Activated T-helper 9 cell treated with anti-CD3 and anti-CD28 coated beads, Interleukin-2, amount 50 U/mL, for 16 hours (primary cell): Measurements from ENCODE around the gene C11orf86.
"Not testable (repeated sequence)": the region's sequence is repeated elsewhere in the genome, so short reads cannot be mapped to it uniquely, and the experiment has no call there.

Experiments used
- DNase-seq: peaks from one replicate; pipeline ENCODE4 v3.0.0-alpha.2; 2020; ENCODE audit warnings: low read depth

The C11orf86 gene

DNA sequence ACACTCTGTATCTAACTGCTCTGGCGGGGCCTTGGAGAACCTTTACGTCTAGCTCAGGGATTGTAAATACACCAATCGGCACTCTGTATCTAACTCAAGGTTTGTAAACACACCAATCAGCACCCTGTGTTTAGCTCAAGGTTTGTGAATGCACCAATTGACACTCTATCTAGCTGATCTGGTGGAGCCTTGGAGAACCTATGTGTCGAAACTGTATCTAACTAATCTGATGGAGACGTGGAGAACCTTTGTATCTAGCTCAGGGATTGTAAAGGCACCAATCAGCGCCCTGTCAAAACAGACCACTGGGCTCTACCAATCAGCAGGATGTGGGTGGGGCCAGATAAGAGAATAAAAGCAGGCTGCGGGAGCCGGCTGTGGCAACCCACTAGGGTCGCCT lies 14.3 kb downstream of the C11orf86 start:
- not testable (repeated sequence) for DNase-seq

DNA sequence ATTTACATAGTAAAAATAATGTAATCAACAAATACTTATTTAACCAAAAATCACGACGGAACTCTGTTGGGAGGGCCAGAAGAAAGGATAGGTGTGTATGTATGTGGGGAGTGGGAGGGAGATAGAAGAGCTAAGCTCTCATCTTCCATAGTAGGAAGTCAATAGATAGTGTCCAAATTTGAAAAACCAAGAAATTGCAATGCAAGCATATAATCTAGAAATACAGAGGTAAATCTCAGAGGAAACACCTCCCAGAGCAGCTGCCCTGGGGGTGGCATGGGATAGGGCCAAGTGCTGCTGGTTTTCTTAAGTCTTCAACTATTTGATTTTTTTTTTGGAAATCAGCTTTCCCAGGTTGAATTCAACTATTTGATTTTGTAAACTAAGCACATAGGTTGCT lies 16.9 kb downstream of the C11orf86 start:
- no peak for DNase-seq

DNA sequence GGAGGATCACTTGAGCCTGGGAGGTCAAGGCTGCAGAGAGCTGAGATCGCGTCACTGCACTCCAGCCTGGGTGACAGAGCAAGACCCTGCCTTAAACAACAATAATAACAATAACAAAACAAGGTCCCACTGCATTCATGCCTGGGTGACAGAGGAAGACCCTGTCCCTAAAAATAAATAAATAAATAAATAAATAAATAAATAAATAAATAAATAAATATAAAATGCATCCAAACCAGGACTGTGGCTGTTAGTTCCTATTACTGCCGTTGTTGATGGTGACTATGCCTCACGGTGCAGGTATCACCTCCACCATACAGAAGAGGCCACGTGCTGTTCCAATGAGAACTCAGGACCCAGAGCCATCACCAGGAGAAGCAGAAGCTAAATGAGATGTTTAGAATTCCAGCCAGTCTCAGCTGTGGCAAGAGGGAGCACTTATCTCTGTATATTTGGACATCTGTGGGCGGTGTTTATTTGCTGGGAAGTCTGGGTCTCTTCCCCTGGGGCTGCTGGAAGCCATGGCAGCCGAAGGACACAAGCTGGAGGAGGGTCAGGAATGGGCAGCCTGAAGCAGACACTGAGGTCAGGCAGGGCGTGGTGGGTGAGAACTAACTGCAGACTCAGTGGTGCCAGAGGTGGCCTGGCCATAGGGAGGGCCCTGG lies 21.6 kb downstream of the C11orf86 start:
- no peak for DNase-seq

DNA sequence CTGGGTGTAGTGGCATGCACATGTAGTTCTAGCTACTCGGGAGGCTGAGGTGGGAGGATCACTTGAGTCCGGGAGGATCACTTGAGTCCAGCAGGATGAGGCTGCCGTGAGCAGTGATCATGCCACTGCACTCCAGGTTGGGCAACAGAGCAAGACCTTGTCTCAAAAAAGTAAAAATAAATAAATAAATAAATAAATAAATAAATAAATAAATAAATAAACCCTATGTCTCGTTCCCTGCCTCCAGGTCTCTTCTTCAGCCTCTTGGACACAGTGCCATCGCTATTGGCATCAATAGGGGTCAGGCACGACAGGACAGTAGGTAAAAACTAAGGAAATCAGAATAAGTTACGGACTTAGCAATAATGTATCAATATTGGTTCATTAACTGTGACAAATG lies 24.5 kb downstream of the C11orf86 start:
- no peak for DNase-seq

DNA sequence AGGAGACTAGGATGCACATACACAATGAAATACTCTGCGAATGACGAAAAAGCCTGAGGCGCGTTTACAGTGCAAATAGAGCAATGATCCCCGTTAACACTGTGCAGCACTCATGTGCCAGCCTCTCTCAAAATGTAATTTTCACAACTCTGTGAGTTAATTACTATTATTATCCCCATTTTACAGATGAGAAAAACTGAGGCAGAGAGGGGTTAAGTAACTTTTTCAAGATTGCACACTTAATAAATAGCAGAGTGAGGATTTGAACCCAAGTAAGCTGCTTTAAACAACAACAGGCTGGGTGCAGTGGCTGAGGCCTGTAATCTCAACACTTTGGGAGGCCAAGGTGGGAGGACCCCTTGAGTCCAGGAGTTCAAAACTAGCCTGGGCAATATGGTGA lies 26.2 kb downstream of the C11orf86 start:
- DNase-seq: no peak

DNA sequence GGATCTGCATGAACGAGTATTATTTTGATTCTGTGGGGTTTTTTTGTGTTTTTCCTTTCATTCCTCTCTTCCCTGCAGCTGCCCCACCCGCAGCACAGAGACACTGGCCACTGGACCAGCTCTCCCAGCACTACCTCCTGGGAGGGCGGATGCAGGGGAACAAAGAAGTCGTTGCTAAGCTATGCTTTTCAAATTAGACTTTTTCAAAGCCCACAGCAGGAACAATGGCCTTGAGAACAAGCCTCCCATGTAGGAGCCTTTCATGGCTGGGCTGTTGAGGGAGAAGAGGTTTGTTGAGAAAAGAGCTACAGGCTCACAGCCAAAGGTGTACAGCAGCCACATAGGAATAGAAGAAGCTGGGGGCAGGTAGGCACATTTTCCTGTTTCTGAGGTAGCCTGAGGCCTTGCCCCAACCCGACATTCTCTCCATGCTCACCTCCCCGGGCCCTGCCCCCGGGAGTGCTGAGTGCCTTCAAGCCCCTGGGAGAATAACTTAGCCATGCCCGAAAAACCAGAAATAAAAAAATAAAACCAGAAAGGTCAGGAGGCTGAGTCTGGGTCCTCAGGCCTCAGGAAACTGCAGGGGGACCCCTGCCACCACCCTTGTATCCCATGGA lies 27.3 kb downstream of the C11orf86 start:
- DNase-seq: no peak

DNA sequence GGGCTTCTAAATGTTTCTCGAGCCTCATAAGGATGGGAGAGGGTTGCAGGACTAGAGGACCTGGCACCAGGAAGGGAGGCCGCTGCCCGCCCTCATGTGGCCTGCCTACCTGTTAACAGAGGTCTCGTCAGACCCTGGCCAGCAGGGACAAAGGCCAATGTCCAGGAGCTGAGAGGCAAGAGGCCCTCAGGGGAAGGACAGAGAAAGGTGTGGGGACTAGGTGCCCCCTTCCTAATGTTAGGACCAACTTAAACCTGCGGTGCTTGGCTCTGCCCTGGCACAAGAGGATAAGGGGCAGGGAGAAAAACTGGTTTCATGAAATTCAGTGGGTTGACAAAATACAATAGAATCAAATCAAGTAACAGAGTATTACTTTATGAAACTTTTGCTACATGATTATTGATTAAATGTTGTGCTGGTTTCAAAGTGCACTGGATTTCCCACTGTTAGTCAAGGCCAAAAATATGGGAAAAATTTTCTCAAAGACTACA lies 27.9 kb downstream of the C11orf86 start:
- DNase-seq: no peak

DNA sequence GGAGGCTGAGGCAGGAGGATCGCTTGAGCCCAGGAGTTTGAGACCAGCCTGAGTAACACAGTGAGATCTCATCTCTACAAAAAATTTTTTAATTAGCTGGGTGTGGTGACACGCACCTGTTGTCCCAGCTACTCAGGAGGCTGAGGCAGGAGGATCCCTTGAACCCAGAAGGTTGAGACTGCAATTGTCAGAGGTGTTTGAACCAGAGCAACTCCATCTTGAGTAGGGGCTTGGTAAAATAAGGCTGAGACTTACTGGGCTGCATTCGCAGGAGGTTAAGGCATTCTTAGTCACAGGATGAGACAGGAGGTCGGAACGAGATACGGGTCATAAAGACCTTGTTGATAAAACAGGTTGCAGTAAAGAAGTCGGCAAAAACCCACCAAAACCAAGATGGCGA lies 30.1 kb downstream of the C11orf86 start:
- DNase-seq: not testable (repeated sequence)

DNA sequence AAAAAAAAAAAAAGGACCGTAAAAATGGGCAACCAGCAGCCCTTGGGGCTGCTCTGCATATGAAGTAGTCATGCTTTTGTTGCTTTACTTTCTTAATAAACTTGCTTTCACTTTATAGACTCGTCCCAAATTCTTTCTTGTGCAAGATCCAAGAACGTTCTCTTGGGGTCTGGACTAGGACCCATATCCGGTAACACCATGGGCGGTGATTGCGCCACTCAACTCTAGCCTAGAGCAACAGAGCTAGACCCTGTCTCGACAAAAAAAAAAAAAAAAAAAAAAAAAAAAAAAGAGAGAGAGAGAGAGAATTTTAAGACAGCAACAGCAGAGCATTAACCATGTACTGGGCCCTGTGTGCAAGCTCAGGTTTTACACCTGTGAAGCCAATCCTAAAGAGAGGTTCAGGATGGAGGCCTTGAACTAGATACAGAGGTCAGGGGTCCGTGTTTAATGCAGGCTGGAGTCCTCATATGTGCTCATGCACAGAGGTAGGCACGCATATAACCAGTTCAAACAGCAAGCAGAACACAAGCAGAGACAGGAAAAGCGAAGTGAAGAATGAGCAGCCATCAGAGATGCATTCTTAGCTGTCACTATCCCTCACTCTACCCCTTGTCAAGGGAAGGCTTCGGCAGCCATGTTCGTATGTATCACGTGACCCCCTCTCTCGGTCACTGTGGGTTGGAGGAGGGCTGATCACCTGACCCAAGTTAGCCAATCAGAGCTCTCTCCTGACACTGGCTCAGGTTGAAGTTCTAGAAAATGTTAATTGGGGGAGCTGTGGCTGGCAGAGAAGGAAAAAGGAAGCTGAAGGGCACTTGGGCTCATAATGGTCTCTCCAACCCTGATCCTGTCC lies 31.2 kb downstream of the C11orf86 start:
- DNase-seq: no peak

DNA sequence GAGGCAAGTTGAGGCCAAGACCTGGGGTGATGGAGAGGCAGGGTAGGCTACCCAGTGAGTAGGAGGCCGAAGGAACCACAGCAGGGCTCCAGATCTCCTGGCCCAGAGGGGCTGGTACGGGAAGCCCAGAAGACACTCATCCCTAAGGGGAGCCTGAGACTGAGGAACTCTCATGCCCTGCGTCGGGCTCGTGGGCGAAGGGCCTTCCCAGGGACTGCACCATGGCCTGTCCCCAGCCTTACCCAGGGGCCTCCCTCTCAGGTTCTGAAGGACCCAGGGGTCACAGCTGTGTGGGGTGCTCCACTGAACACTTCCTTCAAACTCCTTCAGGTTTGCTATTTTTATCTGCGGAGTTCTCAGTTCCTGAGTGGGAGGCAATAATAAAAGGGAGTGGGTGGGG lies 32.0 kb downstream of the C11orf86 start:
- no peak for DNase-seq

DNA sequence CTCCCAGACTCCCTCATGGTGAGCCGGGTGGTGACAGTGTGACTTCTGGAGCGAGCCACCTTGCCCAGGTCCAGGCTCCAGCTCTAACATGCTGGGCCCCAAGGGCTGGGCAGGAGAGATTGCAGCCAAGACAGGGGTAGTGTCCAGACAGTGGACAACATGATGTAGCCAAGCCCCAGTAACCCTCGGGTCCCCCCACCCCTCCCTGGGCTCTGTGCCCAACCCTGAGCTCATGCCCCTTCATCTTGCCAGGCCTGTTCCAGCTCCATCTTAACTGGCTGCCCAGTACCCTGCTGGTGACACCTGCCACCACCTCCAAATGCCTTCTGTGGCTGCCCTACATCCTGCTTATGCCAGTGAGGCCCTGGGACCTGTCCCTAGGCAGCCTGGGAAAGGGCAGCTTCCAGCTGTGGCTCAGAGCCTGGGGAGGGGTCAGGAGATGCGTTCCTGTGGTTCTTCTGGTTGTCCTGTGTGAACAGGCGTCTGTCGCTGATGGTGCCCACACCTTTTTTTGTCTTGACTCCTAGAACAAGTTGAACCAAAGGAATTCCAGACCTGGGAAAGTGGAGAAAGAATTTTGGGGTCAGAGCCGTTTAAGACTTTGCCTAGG lies 35.3 kb downstream of the C11orf86 start:
- DNase-seq: no peak

DNA sequence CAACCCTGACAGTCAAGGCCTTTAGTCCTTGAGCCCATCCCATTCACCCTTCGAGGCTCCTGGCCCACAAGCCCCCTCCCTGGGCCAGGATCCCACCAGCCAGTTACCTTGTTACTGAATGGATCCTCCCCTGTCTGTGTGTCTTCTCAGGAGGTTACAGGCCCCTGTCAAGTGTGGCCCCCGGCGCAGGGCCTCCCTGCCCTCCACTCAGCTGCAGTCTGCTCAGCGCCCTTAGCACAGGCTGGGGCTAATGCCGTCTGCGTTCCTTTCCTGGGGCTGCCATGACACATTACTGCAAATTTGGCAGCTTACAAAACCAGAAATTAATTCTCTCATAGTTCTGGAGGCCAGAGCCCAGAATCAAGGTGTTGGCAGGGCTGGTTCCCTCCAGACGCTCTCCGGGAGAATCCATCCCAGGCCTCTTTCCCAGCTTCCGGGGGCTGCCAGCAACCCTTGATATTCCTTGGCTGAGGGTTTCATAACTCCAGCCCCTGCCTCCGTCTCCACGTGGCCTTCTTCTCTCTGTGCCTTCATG lies 38.5 kb downstream of the C11orf86 start:
- DNase-seq: no peak

DNA sequence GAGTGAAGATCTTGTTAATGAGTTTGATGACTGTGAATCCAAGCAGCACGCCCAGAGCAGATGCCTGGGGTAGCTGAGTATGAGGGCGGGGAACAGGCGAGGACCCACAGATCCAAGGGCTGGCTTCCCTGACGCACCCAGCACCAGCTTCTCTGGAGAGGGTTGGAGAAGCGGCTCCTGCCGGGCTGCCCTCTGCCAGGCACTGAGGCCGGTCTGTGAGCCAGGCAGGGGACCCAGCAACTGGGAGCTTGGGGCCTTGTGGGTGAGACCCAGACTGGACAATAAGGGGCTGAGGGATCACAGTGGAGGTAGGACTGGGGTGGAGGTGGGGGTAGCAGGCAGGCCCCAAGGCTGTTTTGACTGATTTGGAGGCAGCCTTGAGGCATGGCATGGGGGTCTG lies 39.2 kb downstream of the C11orf86 start:
- no peak for DNase-seq

DNA sequence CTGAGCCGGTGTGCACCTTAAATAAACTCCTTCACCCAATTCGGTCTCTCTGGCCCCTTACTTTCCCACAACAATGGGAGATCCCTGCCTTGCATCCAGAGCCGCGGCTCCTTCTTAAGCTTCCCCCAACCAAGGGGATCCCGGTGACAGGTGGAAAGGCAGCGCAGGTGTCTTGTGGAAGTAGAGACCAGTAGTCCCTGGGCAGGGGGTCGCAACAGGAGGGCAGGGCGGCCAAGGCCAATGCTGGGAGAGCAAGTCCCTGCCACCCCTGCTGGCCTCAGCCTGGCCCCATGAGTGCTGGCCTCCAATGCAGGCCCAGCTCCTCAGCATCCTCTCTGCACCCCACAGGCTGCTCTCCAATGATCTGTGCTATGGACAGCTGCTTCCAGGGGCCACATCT lies 39.9 kb downstream of the C11orf86 start:
- DNase-seq: no peak

DNA sequence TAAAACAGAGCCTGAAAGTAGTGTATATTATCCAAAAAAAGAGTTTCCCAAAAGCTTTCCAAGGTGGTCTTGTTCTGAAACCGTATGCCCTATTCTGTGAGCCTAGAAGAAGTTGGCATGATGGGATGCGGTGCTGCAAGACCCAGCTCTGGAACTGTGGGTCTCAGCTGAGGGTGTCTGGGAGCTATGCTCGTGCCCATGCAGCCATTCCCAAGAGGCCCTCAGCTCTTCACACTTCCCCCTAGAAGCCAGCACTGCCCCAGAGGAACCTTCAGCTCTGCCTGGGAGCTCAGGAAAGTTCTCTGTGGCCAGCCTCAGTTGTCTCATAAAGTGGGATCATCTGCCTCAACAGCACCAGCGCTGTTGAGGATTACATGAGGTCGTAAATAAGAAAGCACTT lies 41.4 kb downstream of the C11orf86 start:
- DNase-seq: no peak

DNA sequence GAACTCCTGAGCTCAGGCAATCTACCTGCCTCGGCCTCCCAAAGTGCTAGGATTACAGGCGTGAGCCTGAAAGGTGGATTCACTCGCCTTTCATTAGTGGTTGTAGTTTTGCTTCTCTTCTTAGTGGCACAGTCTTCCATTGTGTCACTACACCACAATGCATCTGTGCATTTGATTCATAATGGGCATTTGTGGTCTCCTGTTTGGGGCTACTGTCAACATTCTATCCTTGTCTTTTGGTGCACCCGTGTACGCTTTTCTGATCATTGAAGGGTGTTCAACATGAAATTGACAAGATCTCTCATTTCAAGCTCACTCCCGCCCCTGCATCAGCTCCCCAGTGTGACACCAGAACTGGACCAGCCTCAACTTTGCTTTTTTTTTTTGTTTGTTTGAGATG lies 45.8 kb downstream of the C11orf86 start:
- no peak for DNase-seq

DNA sequence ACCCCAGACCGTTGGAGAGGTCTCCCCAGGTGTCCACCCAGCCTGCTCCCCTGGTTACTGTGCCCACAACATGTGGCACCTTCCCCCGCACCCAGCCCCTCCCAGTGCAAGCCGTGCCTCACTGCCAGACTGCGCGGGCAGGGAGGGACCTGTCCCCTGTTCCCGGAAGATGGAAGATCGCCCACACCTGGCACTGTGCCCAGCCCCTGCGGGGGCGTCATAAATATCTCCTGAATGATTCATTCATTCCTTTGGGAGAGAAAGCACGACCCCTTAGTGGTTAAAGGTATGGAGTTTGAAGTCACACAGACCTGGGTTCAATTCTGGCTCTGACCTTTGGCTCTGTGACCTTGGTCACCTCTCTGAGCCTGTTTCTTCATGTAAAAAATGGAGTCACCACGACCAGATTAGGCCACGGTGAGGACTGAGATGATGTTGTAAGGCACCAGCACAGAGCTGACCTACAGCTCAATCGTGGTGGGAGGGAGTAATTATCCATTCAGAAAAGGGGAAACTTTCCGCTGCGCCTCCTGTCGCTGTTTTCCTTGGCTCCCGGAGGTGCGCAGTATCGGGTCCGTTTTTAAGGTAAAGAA lies 47.3 kb downstream of the C11orf86 start:
- DNase-seq: no peak

DNA sequence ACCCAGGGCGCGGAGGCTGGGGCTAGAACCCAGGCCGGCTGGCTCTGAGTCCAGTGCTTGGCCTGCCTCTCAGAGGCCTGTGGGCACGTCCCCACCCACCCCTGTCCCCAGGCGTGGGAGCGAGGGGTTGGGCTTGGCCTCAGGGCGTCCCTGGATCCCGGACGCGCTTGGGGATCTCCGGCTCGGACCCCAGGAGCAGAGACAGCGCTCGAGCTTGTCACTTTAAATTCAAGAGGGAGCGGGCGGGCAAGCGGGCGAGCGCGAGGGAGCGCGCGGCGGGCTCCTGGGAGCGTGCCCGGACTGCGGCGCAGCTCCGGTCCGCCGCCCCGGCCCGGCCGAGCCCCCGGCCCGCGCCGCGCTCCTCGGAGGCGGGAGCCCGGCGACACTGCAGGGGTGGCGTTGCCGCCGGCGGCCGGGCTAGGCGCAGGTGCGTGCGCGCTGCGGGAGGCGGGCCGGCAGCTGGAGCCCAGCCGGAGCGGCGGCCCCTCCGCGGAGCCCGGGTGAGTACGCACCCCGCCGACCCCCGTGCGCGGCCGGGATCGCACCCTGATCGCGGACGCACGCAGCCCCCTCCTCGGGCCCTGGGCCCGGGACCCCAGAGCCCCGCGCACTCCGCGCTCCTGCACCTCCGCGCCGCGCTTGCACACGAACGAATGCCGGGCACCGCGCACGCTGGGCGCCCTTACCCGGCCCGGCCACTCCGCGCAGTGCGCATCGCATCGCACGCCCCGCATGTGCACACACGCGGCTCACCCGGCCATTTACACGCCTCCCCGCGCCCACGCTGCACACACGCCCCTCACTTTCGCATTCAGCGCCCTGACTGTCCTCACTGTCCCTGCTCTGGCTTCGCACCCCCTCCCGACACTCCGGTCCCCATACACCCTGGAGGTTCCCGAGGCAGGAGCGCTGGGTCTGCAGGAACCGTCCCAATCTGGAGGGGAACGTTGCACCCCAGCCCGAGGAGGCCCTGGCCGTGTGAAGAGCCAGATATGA lies 48.2 kb downstream of the C11orf86 start, which contains the start of gene SYT12:
Gene SYT12, plus strand, starts transcription at position 174 of the 996 bp plus-strand sequence. CDS start 7,011 bp downstream, outside the sequence.
- DNase-seq: no peak

DNA sequence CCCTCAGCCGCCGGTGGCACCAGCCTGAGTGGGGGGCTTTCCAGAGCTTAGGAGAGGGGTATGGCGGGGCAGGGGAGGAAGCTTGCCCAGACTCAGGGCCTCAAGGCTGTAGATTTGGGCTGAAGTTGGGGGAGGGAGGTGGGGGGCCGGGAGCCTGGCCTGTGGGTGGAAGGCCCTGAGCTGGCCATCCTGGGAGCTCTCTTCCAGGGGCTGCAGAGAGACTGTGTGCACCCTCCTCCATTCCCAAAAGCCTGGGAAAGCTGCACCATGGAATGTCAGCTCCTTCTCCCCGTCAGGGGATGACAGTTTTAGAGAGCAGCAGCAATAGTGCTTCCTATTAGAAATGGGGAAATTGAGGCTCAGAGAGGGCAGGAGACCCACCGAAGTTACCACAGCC lies 48.9 kb downstream of the C11orf86 start:
- no peak for DNase-seq

DNA sequence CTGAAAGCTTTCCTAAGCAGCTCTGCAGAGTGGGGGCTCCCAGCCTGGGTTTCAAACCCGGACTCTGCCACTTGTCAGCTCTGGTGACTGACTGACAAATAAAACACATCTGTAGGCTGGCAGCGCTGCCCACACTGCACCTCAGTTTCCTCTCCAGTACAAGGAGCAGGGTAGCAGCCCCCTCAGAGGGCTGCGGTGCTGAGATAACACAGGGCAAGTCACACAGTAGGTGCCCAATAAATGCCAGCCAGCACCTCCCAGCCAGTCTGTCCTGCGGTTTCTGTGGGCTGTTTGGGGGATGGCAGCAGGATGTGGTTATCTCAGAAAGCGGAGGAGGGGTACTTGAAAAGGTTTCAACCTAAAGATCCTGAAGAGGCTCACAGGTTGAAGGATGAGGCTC lies 49.3 kb downstream of the C11orf86 start:
- DNase-seq: peak; percentile 24

DNA sequence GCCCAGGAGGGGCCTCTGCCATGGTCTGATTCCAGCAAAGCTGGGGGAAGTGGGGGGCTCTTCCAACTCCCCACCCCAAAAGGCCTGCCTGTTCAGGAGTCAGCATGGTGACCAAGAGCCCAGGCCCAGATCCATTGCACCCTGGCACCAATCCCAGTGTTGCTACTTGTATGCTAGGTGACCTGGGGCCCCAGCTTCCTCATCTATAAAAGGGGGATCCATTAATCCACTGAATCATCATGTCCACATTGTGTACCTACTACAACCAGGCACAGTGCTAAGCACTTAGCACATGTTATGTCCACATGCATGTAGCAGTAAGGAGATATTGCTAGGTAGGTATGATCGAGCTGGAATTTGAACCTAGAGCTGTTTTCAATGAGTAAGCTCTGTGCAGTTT lies 49.9 kb downstream of the C11orf86 start:
- DNase-seq: no peak
